Uterus (tissue), 2 donors: ENCODE measurements around the gene FHIT.

Experiments
- CTCF ChIP-seq, 4 experiments: fragments of 200-600 bp in 2 of 4; fragments of 450-650 bp in 2 of 4; sonication (generic) in 2 of 4; IDR thresholded peaks; one replicate each; pipeline ENCODE4 v1.5.1; 2016 to 2019; ENCODE audit warnings: antibody characterized with exemption in 4 of 4, mild to moderate bottlenecking in 2 of 4, moderate library complexity in 1 of 4
- POLR2A ChIP-seq, 2 donors: fragments of 450-650 bp; IDR thresholded peaks; one replicate each; pipeline ENCODE4 v1.6.1; 2016; ENCODE audit warnings: antibody characterized with exemption in 2 of 2, mild to moderate bottlenecking in 1 of 2, moderate library complexity in 1 of 2

- no peak for TF ChIP-seq CTCF (IDR thresholded peaks at IDR 0.05)
- no peak for TF ChIP-seq POLR2A (IDR thresholded peaks at IDR 0.05)
Measured at GRCh38 chr3:61108247-61109019, 142.8 kb downstream of the FHIT start.
